IMR-90 (cell line): ENCODE results near the gene PLCZ1. TPM values are rescaled to one million over a fixed set of nuclear protein-coding genes. Genes with fewer than 3 reads are reported as not detected.
"Not testable (repeated sequence)": the region's sequence is repeated elsewhere in the genome, so short reads cannot be mapped to it uniquely, and the experiment has no call there.

Experiments
- ATAC-seq: fragments of 200-7000 bp; cut with Tn5 transposase; 2 replicates; pipeline ENCODE4 v1.9.1; 2020; ENCODE audit warnings: low read depth, mild to moderate bottlenecking, moderate library complexity
- BruUV-seq: library from RNA; stranded (reverse); fragments of 400-500 nt; replicated peaks from 2 replicates; lab custom pipeline; 2021; lab: Mats Ljungman, UMichigan
- CTCF ChIA-PET: fragments of 300-600 bp; formaldehyde crosslinking; extraction: SDS; loops from one replicate; lab custom pipeline; 2021; ENCODE audit warnings: antibody characterized with exemption; lab: Yijun Ruan, JAX
- POLR2A ChIA-PET: fragments of 300-600 bp; sonication (Branson Sonifier 250); formaldehyde crosslinking; loops from one replicate; lab custom pipeline; 2022; ENCODE audit warnings: antibody characterized with exemption; ENCODE audit not compliant: unreplicated experiment; lab: Charles Lee
- DNase-seq: peaks from one replicate; pipeline ENCODE4 v3.0.0; 2013
- H2AFZ ChIP-seq: replicated peaks from 2 replicates; pipeline ENCODE3; 2013; ENCODE audit warnings: low read length, mild to moderate bottlenecking; ENCODE audit not compliant: poor library complexity
- H2AK5ac ChIP-seq: 2 replicates; pipeline ENCODE4 v1.6.1; 2013; ENCODE audit warnings: low read depth, low read length, inconsistent platforms
- H2AK9ac ChIP-seq: replicated peaks from 2 replicates; pipeline ENCODE3; 2013; ENCODE audit warnings: mild to moderate bottlenecking, low read depth, low read length, moderate library complexity; ENCODE audit not compliant: poor library complexity
- H2BK120ac ChIP-seq: 2 replicates; pipeline ENCODE4 v1.6.1; 2013; ENCODE audit warnings: low read depth, low read length, inconsistent platforms
- H2BK15ac ChIP-seq: 3 replicates; pipeline ENCODE4 v1.6.1; 2013; ENCODE audit warnings: low read depth, low read length, inconsistent platforms
- H2BK20ac ChIP-seq: 2 replicates; pipeline ENCODE4 v1.6.1; 2013; ENCODE audit warnings: low read depth, mild to moderate bottlenecking, inconsistent platforms, low read length, moderate library complexity
- H2BK5ac ChIP-seq: 2 replicates; pipeline ENCODE4 v1.6.1; 2013; ENCODE audit warnings: mild to moderate bottlenecking, low read depth, low read length, inconsistent platforms; ENCODE audit not compliant: poor library complexity, severe bottlenecking
- H3K14ac ChIP-seq: replicated peaks from 2 replicates; pipeline ENCODE4 v1.6.1; 2013; ENCODE audit warnings: low read depth, low read length, inconsistent platforms
- H3K18ac ChIP-seq: 2 replicates; pipeline ENCODE4 v1.6.1; 2013; ENCODE audit warnings: low read depth, low read length, control low read depth
- H3K23ac ChIP-seq: 2 replicates; pipeline ENCODE4 v1.6.1; 2013; ENCODE audit warnings: low read depth, low read length, inconsistent platforms
- H3K27ac ChIP-seq: 2 replicates; pipeline ENCODE4 v1.5.1; 2013; ENCODE audit warnings: mild to moderate bottlenecking, control low read depth, low read length; ENCODE audit not compliant: insufficient read depth
- H3K27me3 ChIP-seq: 2 replicates; pipeline ENCODE4 v1.6.1; 2013; ENCODE audit warnings: low read length; ENCODE audit not compliant: control insufficient read depth, insufficient read depth
- H3K36me3 ChIP-seq: 2 replicates; pipeline ENCODE4 v1.6.1; 2013; ENCODE audit warnings: low read length, mixed read lengths; ENCODE audit not compliant: control insufficient read depth, insufficient read depth
- H3K4ac ChIP-seq: 2 replicates; pipeline ENCODE4 v1.6.1; 2013; ENCODE audit warnings: low read depth, low read length, inconsistent platforms
- H3K4me1 ChIP-seq: 2 replicates; pipeline ENCODE4 v1.6.1; 2013; ENCODE audit warnings: low read length, mixed read lengths; ENCODE audit not compliant: control insufficient read depth, insufficient read depth
- H3K4me2 ChIP-seq: 2 replicates; pipeline ENCODE4 v1.6.1; 2013; ENCODE audit warnings: low read depth, mild to moderate bottlenecking, control low read depth, low read length, moderate library complexity
- H3K4me3 ChIP-seq: 2 replicates; pipeline ENCODE4 v1.5.1; 2013; ENCODE audit warnings: low read depth, mild to moderate bottlenecking, control low read depth, low read length, moderate library complexity; ENCODE audit not compliant: insufficient read depth
- H3K56ac ChIP-seq: 2 replicates; pipeline ENCODE4 v1.6.1; 2013; ENCODE audit warnings: low read length, inconsistent platforms; ENCODE audit not compliant: insufficient read depth; ENCODE audit errors: extremely low read depth
- H3K79me1 ChIP-seq, 2 experiments: 2 replicates each; pipeline ENCODE4 v1.6.1; 2013; ENCODE audit warnings: low read length in 2 of 2, inconsistent platforms in 1 of 2, low read depth in 1 of 2
- H3K9ac ChIP-seq: 2 replicates; pipeline ENCODE4 v1.6.1; 2013; ENCODE audit warnings: low read depth, low read length, control low read depth
- H3K9me1 ChIP-seq: 2 replicates; pipeline ENCODE4 v1.6.1; 2013; ENCODE audit warnings: low read length, inconsistent platforms; ENCODE audit not compliant: insufficient read depth
- H3K9me3 ChIP-seq: 2 replicates; pipeline ENCODE4 v1.6.1; 2013; ENCODE audit warnings: low read length; ENCODE audit not compliant: control insufficient read depth, insufficient read depth
- H4K20me1 ChIP-seq: 2 replicates; pipeline ENCODE4 v1.6.1; 2013; ENCODE audit warnings: low read length, inconsistent platforms; ENCODE audit not compliant: insufficient read depth
- H4K5ac ChIP-seq: 2 replicates; pipeline ENCODE4 v1.6.1; 2013; ENCODE audit warnings: mild to moderate bottlenecking, low read depth, low read length, control low read depth
- H4K8ac ChIP-seq, 2 experiments: 2 replicates each; pipeline ENCODE4 v1.6.1; 2013; ENCODE audit warnings: low read depth in 2 of 2, low read length in 2 of 2, control low read depth in 1 of 2, inconsistent platforms in 1 of 2
- H4K91ac ChIP-seq: 2 replicates; pipeline ENCODE4 v1.6.1; 2013; ENCODE audit warnings: low read depth, low read length, inconsistent platforms; ENCODE audit not compliant: insufficient read depth
- WGBS, 2 experiments: methylation state at CpG; one replicate each; pipeline versions ENCODE4 v1.1.5 to v1.1.7; 2013; ENCODE audit warnings: missing lambda C conversion rate in 2 of 2; ENCODE audit not compliant: insufficient read length in 1 of 2; ENCODE audit errors: extremely low coverage in 2 of 2; 5-methylcytosine and 5-hydroxymethylcytosine counted together
- dilution Hi-C: fragments of 300-500 bp; cut with HindIII; formaldehyde crosslinking; loops from one replicate; pipeline ENCODE4 v1.14.3; 2018; ENCODE audit warnings: low sequenced_read_pairs; ENCODE audit not compliant: unreplicated experiment
- in situ Hi-C: fragments of 300-500 bp; cut with MboI; formaldehyde crosslinking; loops from 3 replicates; pipeline ENCODE4 v1.14.3; 2019; ENCODE audit warnings: low sequenced_read_pairs, inconsistent platforms, mixed read lengths
- intact Hi-C: fragments of 100-400 bp; cut with micrococcal nuclease; formaldehyde crosslinking; loops from 2 replicates; pipeline ENCODE4 v1.10.0; 2022
- polyA plus RNA-seq, 3 experiments: library from polyadenylated mRNA; depleted of rRNA; stranded (reverse); fragments of >200 nt; gene quantifications; 2 replicates each; pipeline ENCODE4 v1.2.3, GENCODE V29; 2012; ENCODE audit warnings: low replicate concordance in 1 of 3
- total RNA-seq: library from RNA; depleted of rRNA; stranded (reverse); fragments of >200 nt; gene quantifications from 2 replicates; pipeline ENCODE4 v1.2.3, GENCODE V29; 2012

PLCZ1 gene
- total and polyA plus RNA-seq, 2 of the 4 experiments (the other 2 are of a cell fraction), result not detected

- H3K4me1 ChIP-seq, H3K18ac ChIP-seq, intact Hi-C loops, H2AK9ac ChIP-seq, H3K36me3 ChIP-seq, dilution Hi-C loops, H4K20me1 ChIP-seq, CTCF ChIA-PET, H4K91ac ChIP-seq, H3K14ac ChIP-seq, H3K27me3 ChIP-seq, POLR2A ChIA-PET, H3K9ac ChIP-seq, H3K9me3 ChIP-seq, H3K4me2 ChIP-seq, H3K4ac ChIP-seq, H2BK120ac ChIP-seq, BruUV-seq, H2AK5ac ChIP-seq, H3K9me1 ChIP-seq, H3K56ac ChIP-seq, H4K8ac ChIP-seq, H3K23ac ChIP-seq, ATAC-seq, H2BK20ac ChIP-seq, H2BK15ac ChIP-seq, H3K27ac ChIP-seq, H2BK5ac ChIP-seq, in situ Hi-C loops, H4K5ac ChIP-seq, DNase-seq, H3K79me1 ChIP-seq, H2AFZ ChIP-seq, H3K4me3 ChIP-seq: not testable (repeated sequence)
- WGBS, 2 experiments, result no CpG with 5 or more reads among the region's 8 CpGs
These were observed 47.7 kb upstream of the PLCZ1 start for GRCh38 chr12:18785465-18785864.
